ENCODE measurements around the gene LGI2.

- TF ChIP-seq POLR2A (IDR thresholded peaks at IDR 0.05; ENCODE audit: low read length) (no peak), GATA1 (IDR thresholded peaks at IDR 0.05; ENCODE audit: low read depth, low read length) (no peak)
Measured at GRCh38 chr4:25070545-25070944, 39.8 kb upstream of the LGI2 start.

All from erythroblast (primary cell).